Sigmoid colon (tissue), 4 donors: ENCODE measurements around the gene RGR.

Experiments
- CTCF ChIP-seq, 4 experiments: fragments of 450-650 bp in 3 of 4; fragments of 200-600 bp in 1 of 4; IDR thresholded peaks; one replicate each; pipeline ENCODE4 v1.5.1; 2016 to 2019; ENCODE audit warnings: antibody characterized with exemption in 4 of 4, mild to moderate bottlenecking in 3 of 4, moderate library complexity in 2 of 4
- POLR2A ChIP-seq, 2 donors: fragments of 450-650 bp; IDR thresholded peaks; one replicate each; pipeline ENCODE4 v1.6.1; 2016; ENCODE audit warnings: antibody characterized with exemption in 2 of 2, mild to moderate bottlenecking in 2 of 2, moderate library complexity in 2 of 2
- POLR2AphosphoS5 ChIP-seq, 4 donors: sonication (generic); formaldehyde crosslinking; IDR thresholded peaks; one replicate each; pipeline ENCODE4 v1.6.1; 2017; ENCODE audit warnings: antibody characterized with exemption in 4 of 4

- TF ChIP-seq CTCF (IDR thresholded peaks at IDR 0.05), result no peak
- TF ChIP-seq POLR2A (IDR thresholded peaks at IDR 0.05), result no peak
- no peak for TF ChIP-seq POLR2AphosphoS5 (IDR thresholded peaks at IDR 0.05)
Observed at GRCh38 chr10:84289521-84290200, 44.8 kb downstream of the RGR start.
